ENCODE data around the gene NFATC2.
A peak's percentile ranks its signal among the peaks of the same experiment; 100 is the strongest.
"Not testable (repeated sequence)": the region's sequence is repeated elsewhere in the genome, so short reads cannot be mapped to it uniquely, and the experiment has no call there.

The NFATC2 gene

DNA sequence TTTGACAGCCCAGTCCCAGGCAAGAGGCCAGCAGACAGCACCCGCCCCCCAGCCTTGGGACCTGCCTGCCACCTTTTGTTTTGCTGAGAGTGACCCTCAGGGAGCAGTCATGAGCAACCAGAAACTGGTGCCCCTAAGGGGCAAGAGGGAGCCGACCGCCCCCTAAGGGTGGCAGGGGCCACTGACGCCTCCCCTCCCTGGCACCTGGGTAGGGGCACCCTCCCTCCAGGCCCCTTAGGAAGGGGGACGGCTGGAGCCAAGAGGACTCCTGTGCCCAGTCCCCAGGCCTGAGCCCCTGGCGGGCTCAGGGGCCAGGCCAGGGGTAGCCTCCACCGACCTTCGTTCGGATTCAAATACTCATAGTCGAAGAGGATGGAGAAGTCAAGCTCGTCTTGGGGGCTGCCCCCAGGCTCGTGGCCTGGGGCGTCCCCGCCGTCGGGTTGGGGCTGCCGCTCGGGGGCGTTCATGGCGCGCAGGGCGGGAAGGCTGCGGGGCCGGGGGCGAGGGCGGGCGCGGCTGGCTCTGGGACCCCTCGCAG lies 417 bp downstream of the NFATC2 start:
- Histone ChIP-seq H3K36me3 (ENCODE audit: control insufficient read depth, insufficient read depth, low read length) (no peaks in the 10 kb centered on the region), H3K4ac (ENCODE audit: low read depth, low read length) (no peak overlapping the region), H3K4me2 (ENCODE audit: low read length) (peak overlapping the region; percentile 40), H3K79me2 (ENCODE audit: control insufficient read depth, insufficient read depth, low read length) (no peaks in the 10 kb centered on the region), H4K5ac (ENCODE audit: low read length) (no peak overlapping the region), H2AK5ac (ENCODE audit: low read length) (no peak overlapping the region), H3K9ac (ENCODE audit: low read length) (no peak overlapping the region), H3K27me3 (ENCODE audit: insufficient read depth, low read length, poor library complexity) (peaks cover 13% of the 10 kb centered on the region), H4K8ac (ENCODE audit: low read depth, low read length) (no peak overlapping the region), H2BK5ac (ENCODE audit: low read length) (no peak overlapping the region), H2BK120ac (ENCODE audit: low read depth, low read length) (no peak overlapping the region), H3K18ac (ENCODE audit: low read length) (no peak overlapping the region), H3K79me1 (ENCODE audit: low read length) (no peaks in the 10 kb centered on the region), H2BK15ac (replicated peaks; ENCODE audit: low read depth) (no peak overlapping the region), H3K4me3 (ENCODE audit: low read length) (no peak overlapping the region), H3K56ac (ENCODE audit: low read length) (no peak overlapping the region), H3K23ac (ENCODE audit: low read length) (no peak overlapping the region), H3K4me1 (ENCODE audit: control insufficient read depth, low read depth, low read length) (peaks cover 2% of the 10 kb centered on the region), H3K27ac (ENCODE audit: low read depth, low read length) (no peak overlapping the region)
- no CpG with 5 or more reads among the region's 29 CpGs for WGBS (ENCODE audit: extremely low coverage, insufficient coverage, low lambda C conversion rate)
- DNase-seq = peak; percentile 65

GRCh38 chr20:51541189-51542032 lies 1.1 kb downstream of the NFATC2 start:
- peak; percentile 81 for DNase-seq
- no peak overlapping the region for H4K5ac ChIP-seq (ENCODE audit: low read length)

DNA sequence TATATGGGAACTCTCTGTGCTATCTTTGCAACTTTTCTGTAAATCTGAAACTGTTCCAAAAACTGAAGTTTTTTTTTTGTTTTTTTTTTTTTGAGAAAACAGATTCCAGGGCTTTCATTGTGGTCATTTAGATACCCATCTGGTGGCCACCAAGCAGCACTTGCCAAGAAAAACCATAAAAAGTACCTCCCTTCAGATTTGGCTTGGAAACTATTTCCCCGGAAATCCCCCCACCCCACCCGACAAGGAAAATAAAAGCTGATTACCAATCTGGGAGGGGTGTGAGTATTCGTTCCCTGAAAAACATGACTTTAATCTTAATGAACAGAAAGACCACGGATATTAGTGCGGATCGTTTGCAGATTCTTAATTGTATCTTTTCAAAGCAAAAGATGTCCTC lies 1.9 kb downstream of the NFATC2 start:
- Histone ChIP-seq H3K4me3 (ENCODE audit: low read length) (no peak overlapping the region), H3K79me1 (ENCODE audit: low read length) (no peaks in the 10 kb centered on the region), H4K8ac (ENCODE audit: low read depth, low read length) (no peak overlapping the region), H3K27ac (ENCODE audit: low read depth, low read length) (no peak overlapping the region), H3K4ac (ENCODE audit: low read depth, low read length) (no peak overlapping the region), H3K56ac (ENCODE audit: low read length) (no peak overlapping the region), H3K18ac (ENCODE audit: low read length) (no peak overlapping the region), H3K9ac (ENCODE audit: low read length) (no peak overlapping the region), H3K4me1 (ENCODE audit: control insufficient read depth, low read depth, low read length) (peaks cover 2% of the 10 kb centered on the region), H2AK5ac (ENCODE audit: low read length) (no peak overlapping the region), H3K36me3 (ENCODE audit: control insufficient read depth, insufficient read depth, low read length) (no peaks in the 10 kb centered on the region), H3K23ac (ENCODE audit: low read length) (no peak overlapping the region), H3K79me2 (ENCODE audit: control insufficient read depth, insufficient read depth, low read length) (no peaks in the 10 kb centered on the region), H2BK5ac (ENCODE audit: low read length) (no peak overlapping the region), H4K5ac (ENCODE audit: low read length) (no peak overlapping the region), H3K4me2 (ENCODE audit: low read length) (no peak overlapping the region), H2BK15ac (replicated peaks; ENCODE audit: low read depth) (no peak overlapping the region), H2BK120ac (ENCODE audit: low read depth, low read length) (no peak overlapping the region), H3K27me3 (ENCODE audit: insufficient read depth, low read length, poor library complexity) (peaks cover 10% of the 10 kb centered on the region)
- no CpG with 5 or more reads among the region's 6 CpGs for WGBS (ENCODE audit: extremely low coverage, insufficient coverage, low lambda C conversion rate)
- DNase-seq = no peak

More at GRCh38 chr20:51541189-51542032, 1.1 kb downstream of the NFATC2 start:
- no peak overlapping the region for H3K27ac ChIP-seq (ENCODE audit: low read depth, low read length)
- no CpG with 5 or more reads among the region's 13 CpGs for WGBS (ENCODE audit: extremely low coverage, insufficient coverage, low lambda C conversion rate)
- peaks cover 2% of the 10 kb centered on the region for H3K4me1 ChIP-seq (ENCODE audit: control insufficient read depth, low read depth, low read length)
- peaks cover 10% of the 10 kb centered on the region for H3K27me3 ChIP-seq (ENCODE audit: insufficient read depth, low read length, poor library complexity)
- no peak overlapping the region for H3K4ac ChIP-seq (ENCODE audit: low read depth, low read length)
- H2BK15ac ChIP-seq (replicated peaks; ENCODE audit: low read depth) = no peak overlapping the region
- no peaks in the 10 kb centered on the region for H3K36me3 ChIP-seq (ENCODE audit: control insufficient read depth, insufficient read depth, low read length)
- no peak overlapping the region for H3K4me3 ChIP-seq (ENCODE audit: low read length)
- no peak overlapping the region for H3K56ac ChIP-seq (ENCODE audit: low read length)
- no peak overlapping the region for H4K8ac ChIP-seq (ENCODE audit: low read depth, low read length)
- H3K79me1 ChIP-seq (ENCODE audit: low read length) = no peaks in the 10 kb centered on the region
- H3K23ac ChIP-seq (ENCODE audit: low read length) = no peak overlapping the region
- no peaks in the 10 kb centered on the region for H3K79me2 ChIP-seq (ENCODE audit: control insufficient read depth, insufficient read depth, low read length)
- no peak overlapping the region for H3K9ac ChIP-seq (ENCODE audit: low read length)
- H3K4me2 ChIP-seq (ENCODE audit: low read length) = no peak overlapping the region
- no peak overlapping the region for H2BK120ac ChIP-seq (ENCODE audit: low read depth, low read length)
- H2AK5ac ChIP-seq (ENCODE audit: low read length) = no peak overlapping the region
- H2BK5ac ChIP-seq (ENCODE audit: low read length) = no peak overlapping the region
- H3K18ac ChIP-seq (ENCODE audit: low read length) = no peak overlapping the region

DNA sequence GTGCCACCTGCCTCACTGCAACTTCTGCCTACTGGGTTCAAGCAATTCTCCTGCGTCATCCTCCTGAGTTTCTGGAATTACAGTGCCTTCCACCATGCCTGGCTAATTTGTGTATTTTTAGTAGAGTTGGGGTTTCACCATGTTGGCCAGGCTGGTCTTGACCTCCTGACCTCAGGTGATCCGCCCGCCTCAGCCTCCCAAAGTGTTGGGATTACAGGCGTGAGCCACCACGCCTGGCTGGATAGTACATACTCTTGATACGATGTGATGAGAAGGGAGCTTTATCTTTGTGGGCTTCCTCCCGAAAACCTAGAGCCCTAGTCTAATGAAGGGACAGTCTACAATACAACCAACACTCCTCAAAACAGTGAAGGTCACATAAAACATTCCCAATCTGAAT lies 2.4 kb downstream of the NFATC2 start:
- H3K4ac ChIP-seq (ENCODE audit: low read depth, low read length) = not testable (repeated sequence)

DNA sequence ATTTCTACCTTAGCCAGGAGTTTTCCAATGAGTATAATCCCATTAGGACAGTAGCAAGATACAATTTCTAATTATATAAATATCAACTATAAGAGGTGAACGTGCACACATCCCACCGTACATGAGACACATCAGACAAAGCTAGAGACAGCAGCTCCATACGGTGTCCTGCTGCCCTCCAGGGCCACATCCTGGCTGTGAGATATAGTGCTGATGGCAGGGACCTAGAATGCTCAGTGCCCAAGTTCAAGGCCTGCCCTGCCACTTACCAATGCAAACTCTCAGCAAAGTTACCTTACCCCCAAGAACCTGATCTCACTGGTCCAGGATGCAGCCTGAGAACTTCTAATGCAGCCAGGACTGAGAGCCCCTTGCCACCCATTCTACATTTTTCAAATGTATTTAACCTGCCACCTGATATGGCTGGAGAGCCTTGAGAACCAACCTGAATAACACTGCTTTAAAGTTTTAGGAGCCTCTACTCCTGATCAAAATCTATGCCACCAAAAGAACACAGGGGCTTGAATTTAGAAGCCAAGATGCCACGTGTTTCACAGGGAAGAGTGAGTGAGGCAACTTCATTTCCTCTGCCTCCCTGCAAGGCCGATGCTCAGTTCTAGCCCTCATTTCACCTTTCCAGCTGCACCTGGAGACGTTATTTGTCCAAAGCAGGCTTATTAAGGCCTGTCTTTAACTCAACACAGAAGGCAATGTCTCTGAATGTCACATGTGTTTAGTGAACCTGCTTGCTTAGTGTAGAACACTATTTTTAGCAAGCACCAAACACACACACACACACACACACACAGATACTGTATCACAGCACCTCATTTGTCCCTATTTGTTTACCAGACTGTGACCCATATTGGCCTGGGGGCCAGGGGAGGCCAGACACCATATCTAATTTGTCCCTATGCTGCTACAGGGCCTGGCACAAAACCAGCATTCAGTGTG lies 6.1 kb downstream of the NFATC2 start:
- Histone ChIP-seq H3K9ac (ENCODE audit: low read length) (no peak overlapping the region), H3K27ac (ENCODE audit: low read depth, low read length) (no peak overlapping the region), H3K36me3 (ENCODE audit: control insufficient read depth, insufficient read depth, low read length) (no peaks in the 10 kb centered on the region)

More for the DNA sequence above, 2.4 kb downstream of the NFATC2 start:
- H2BK5ac ChIP-seq (ENCODE audit: low read length); H3K18ac ChIP-seq (ENCODE audit: low read length); DNase-seq; H4K5ac ChIP-seq (ENCODE audit: low read length); H2AK5ac ChIP-seq (ENCODE audit: low read length); H3K9ac ChIP-seq (ENCODE audit: low read length); H3K23ac ChIP-seq (ENCODE audit: low read length); H3K4me3 ChIP-seq (ENCODE audit: low read length); H3K79me1 ChIP-seq (ENCODE audit: low read length); H3K27ac ChIP-seq (ENCODE audit: low read depth, low read length); H3K4me1 ChIP-seq (ENCODE audit: control insufficient read depth, low read depth, low read length); H3K79me2 ChIP-seq (ENCODE audit: control insufficient read depth, insufficient read depth, low read length); H2BK15ac ChIP-seq (replicated peaks; ENCODE audit: low read depth); H3K27me3 ChIP-seq (ENCODE audit: insufficient read depth, low read length, poor library complexity); H3K4me2 ChIP-seq (ENCODE audit: low read length); H2BK120ac ChIP-seq (ENCODE audit: low read depth, low read length); H3K56ac ChIP-seq (ENCODE audit: low read length); H4K8ac ChIP-seq (ENCODE audit: low read depth, low read length); H3K36me3 ChIP-seq (ENCODE audit: control insufficient read depth, insufficient read depth, low read length): not testable (repeated sequence)
- WGBS (ENCODE audit: extremely low coverage, insufficient coverage, low lambda C conversion rate) = no CpG with 5 or more reads among the region's 7 CpGs

More for the DNA sequence above, 6.1 kb downstream of the NFATC2 start:
- Histone ChIP-seq H3K4me2 (ENCODE audit: low read length) (no peak overlapping the region), H2AK5ac (ENCODE audit: low read length) (no peak overlapping the region), H2BK5ac (ENCODE audit: low read length) (no peak overlapping the region), H3K79me1 (ENCODE audit: low read length) (no peaks in the 10 kb centered on the region), H4K8ac (ENCODE audit: low read depth, low read length) (no peak overlapping the region), H3K79me2 (ENCODE audit: control insufficient read depth, insufficient read depth, low read length) (no peaks in the 10 kb centered on the region), H3K4ac (ENCODE audit: low read depth, low read length) (no peak overlapping the region), H4K5ac (ENCODE audit: low read length) (no peak overlapping the region), H3K4me1 (ENCODE audit: control insufficient read depth, low read depth, low read length) (peaks cover under 1% of the 10 kb centered on the region), H3K27me3 (ENCODE audit: insufficient read depth, low read length, poor library complexity) (no peaks in the 10 kb centered on the region), H3K23ac (ENCODE audit: low read length) (no peak overlapping the region), H3K18ac (ENCODE audit: low read length) (no peak overlapping the region), H3K4me3 (ENCODE audit: low read length) (no peak overlapping the region), H2BK15ac (replicated peaks; ENCODE audit: low read depth) (no peak overlapping the region), H3K56ac (ENCODE audit: low read length) (no peak overlapping the region), H2BK120ac (ENCODE audit: low read depth, low read length) (no peak overlapping the region)
- no peak for DNase-seq
- WGBS (ENCODE audit: extremely low coverage, insufficient coverage, low lambda C conversion rate) = no CpG with 5 or more reads among the region's 6 CpGs
